Measurements from ENCODE around the gene GRIN1. TPM values are rescaled to one million over a fixed set of nuclear protein-coding genes. Genes with fewer than 3 reads are reported as not detected.
A peak's percentile ranks its signal among the peaks of the same experiment; 100 is the strongest.

The GRIN1 gene
- total and polyA plus RNA-seq, 10 of the 15 experiments (the other 5 are each of a cell fraction or from before 2014, with no cell fraction given), result 0.05 to 0.10 (median 0.06) TPM; not detected in 6

- TF ChIP-seq CUX1 (IDR thresholded peaks at IDR 0.05; ENCODE audit: insufficient replicate concordance, low read depth, low read length), result no peak
- no peak for TF ChIP-seq USF2 (IDR thresholded peaks at IDR 0.05; ENCODE audit: borderline replicate concordance, low read depth, low read length)
- TF ChIP-seq RAD21 (IDR thresholded peaks at IDR 0.05; ENCODE audit: insufficient read depth, low read depth, low read length), result no peak
- no peak for TF ChIP-seq TBL1XR1 (IDR thresholded peaks at IDR 0.05; ENCODE audit: low read depth, low read length)
- no peak for TF ChIP-seq RELA (IDR thresholded peaks at IDR 0.05; ENCODE audit: borderline replicate concordance, partially characterized antibody)
- TF ChIP-seq ESRRA (IDR thresholded peaks at IDR 0.05; ENCODE audit: low read length), result no peak
- TF ChIP-seq POLR2AphosphoS2 (IDR thresholded peaks at IDR 0.05; ENCODE audit: low read depth, low read length), result no peak
- TF ChIP-seq RB1 (IDR thresholded peaks at IDR 0.05; ENCODE audit: borderline replicate concordance), result peak; percentile 71; the same call in 1 of the 2 replicates
- no peak for TF ChIP-seq HDGF (IDR thresholded peaks at IDR 0.05)
- no peak; the same call in 1 of the 2 replicates for TF ChIP-seq ZNF217 (IDR thresholded peaks at IDR 0.05)
- TF ChIP-seq WRNIP1 (IDR thresholded peaks at IDR 0.05; ENCODE audit: borderline replicate concordance, low read depth, low read length), result no peak
- no peak for TF ChIP-seq NR2C2 (IDR thresholded peaks at IDR 0.05; ENCODE audit: borderline replicate concordance, control insufficient read depth, insufficient read length, low read depth)
- no peak for TF ChIP-seq RFX5 (IDR thresholded peaks at IDR 0.05; ENCODE audit: low read depth, low read length)
- no peak for TF ChIP-seq JUNB (IDR thresholded peaks at IDR 0.05)
- TF ChIP-seq TCF3 (IDR thresholded peaks at IDR 0.05; ENCODE audit: borderline replicate concordance, insufficient read depth, low read depth, low read length), result peak; percentile 51; the same call in 1 of the 2 replicates
- no peak for TF ChIP-seq ZNF24 (IDR thresholded peaks at IDR 0.05)
- TF ChIP-seq ZBED1 (IDR thresholded peaks at IDR 0.05; ENCODE audit: borderline replicate concordance), result no peak
- no peak for TF ChIP-seq ZBTB4 (CRISPR knock-in tag; IDR thresholded peaks at IDR 0.05)
- TF ChIP-seq IRF3 (IDR thresholded peaks at IDR 0.05), result no peak
Observed at GRCh38 chr9:137168904-137169856, 30.2 kb downstream of the GRIN1 start (continued).
